Spleen (tissue), 11 donors: ENCODE data around the gene RPL38. TPM values are rescaled to one million over a fixed set of nuclear protein-coding genes. Genes with fewer than 3 reads are reported as not detected.

Experiments
- DNase-seq: peaks from one replicate; pipeline ENCODE4 v3.0.0-alpha.2; 2020
- H3K27ac ChIP-seq, 8 donors: fragments of 200-600 bp; sonication (generic) in 7 of 8; 1 replicate in 4 of 8; 2 replicates in 4 of 8; pipeline versions ENCODE4 v1.5.0 to v1.8.0; 2016 to 2021; ENCODE audit warnings: inconsistent platforms in 4 of 8, mild to moderate bottlenecking in 4 of 8, moderate library complexity in 1 of 8
- H3K27me3 ChIP-seq, 7 donors: fragments of 200-600 bp; sonication (generic) in 6 of 7; replicated peaks in 1 of 7; 1 replicate in 4 of 7; 2 replicates in 3 of 7; pipeline versions ENCODE4 v1.5.0 to v1.8.0; 2016 to 2021; ENCODE audit warnings: inconsistent platforms in 3 of 7, mild to moderate bottlenecking in 1 of 7
- H3K36me3 ChIP-seq, 6 donors: fragments of 200-600 bp; sonication (generic) in 5 of 6; 1 replicate in 4 of 6; 2 replicates in 2 of 6; pipeline versions ENCODE4 v1.5.0 to v1.8.0; 2016 to 2021; ENCODE audit warnings: inconsistent platforms in 2 of 6
- H3K4me1 ChIP-seq, 6 donors: fragments of 200-600 bp; sonication (generic) in 5 of 6; 1 replicate in 3 of 6; 2 replicates in 3 of 6; pipeline versions ENCODE4 v1.5.0 to v1.8.0; 2016 to 2021; ENCODE audit warnings: inconsistent platforms in 3 of 6
- H3K4me3 ChIP-seq, 8 donors: fragments of 200-600 bp; sonication (generic) in 7 of 8; 1 replicate in 4 of 8; 2 replicates in 4 of 8; pipeline versions ENCODE4 v1.5.0 to v1.8.0; 2016 to 2021; ENCODE audit warnings: inconsistent platforms in 4 of 8, mild to moderate bottlenecking in 4 of 8, moderate library complexity in 2 of 8
- H3K9me3 ChIP-seq, 8 donors: fragments of 200-600 bp; sonication (generic) in 7 of 8; 1 replicate in 4 of 8; 2 replicates in 4 of 8; pipeline versions ENCODE4 v1.5.0 to v1.8.0; 2016 to 2021; ENCODE audit warnings: inconsistent platforms in 4 of 8
- POLR2A ChIP-seq, 3 donors: fragments of 450-650 bp; IDR thresholded peaks; one replicate each; pipeline ENCODE4 v1.5.1; 2017; ENCODE audit warnings: antibody characterized with exemption in 3 of 3, mild to moderate bottlenecking in 1 of 3
- POLR2AphosphoS5 ChIP-seq, 3 donors: sonication (generic); formaldehyde crosslinking; IDR thresholded peaks; one replicate each; pipeline ENCODE4 v1.5.1; 2017; ENCODE audit warnings: antibody characterized with exemption in 3 of 3
- WGBS, 5 donors: extraction: QIAGEN DNeasy Blood & Tissue Kit in 3 of 5; methylation state at CpG; one replicate each; pipeline versions ENCODE4 v1.1.5 to v1.1.7; 2013 to 2018; 5-methylcytosine and 5-hydroxymethylcytosine counted together
- intact Hi-C: fragments of 100-400 bp; cut with DNase I; formaldehyde crosslinking; loops from one replicate; pipeline ENCODE4 v1.15.0; 2023; ENCODE audit warnings: low total_unique reads
- polyA plus RNA-seq, 3 donors: library from polyadenylated mRNA; stranded (reverse); fragments of 200-250 nt; gene quantifications; one replicate each; pipeline ENCODE4 v1.2.1, GENCODE V29; 2013
- total RNA-seq, 7 donors: library from RNA; depleted of rRNA in 3 of 7; stranded (reverse); fragments of >200 nt in 3 of 7; fragmentation: NEBNext Ultra II Directional in 4 of 7; extraction: Animal tissue kit (Norgen Biotek cat#: 25700) in 4 of 7; gene quantifications; one replicate each; pipeline versions ENCODE4 v1.1.0 to v1.2.1, GENCODE V29; 2016 to 2021
- TF ChIP-seq, protein P1 (sequence below), 11 experiments: fragments of 200-600 bp in 7 of 11; fragments of 450-650 bp in 4 of 11; sonication (generic) in 4 of 11; IDR thresholded peaks in 8 of 11; conservative IDR thresholded peaks in 3 of 11; 1 replicate in 7 of 11; 2 replicates in 4 of 11; pipeline versions ENCODE4 v1.4.0 to v1.8.0; 2016 to 2021; ENCODE audit warnings: antibody characterized with exemption in 11 of 11, inconsistent platforms in 4 of 11, mild to moderate bottlenecking in 1 of 11
- donor health status: healthy with polysubstance abuse.
- donor health status: DM: no; HTN: no; CAD: no; lungs with moderate emphysema.
- donor health status: DM: no; HTN: no; CAD: no.
- donor health status: Bipolar disorder and iron deficiency.
- donor health status: healthy.
- donor health status: DM: no; HTN: no; CAD: no.
- donor health status: DM: yes; HTN: yes; CAD: no.

RPL38 gene
- total and polyA plus RNA-seq, 10 donors = 311 to 3,463 (median 896) TPM

DNA sequence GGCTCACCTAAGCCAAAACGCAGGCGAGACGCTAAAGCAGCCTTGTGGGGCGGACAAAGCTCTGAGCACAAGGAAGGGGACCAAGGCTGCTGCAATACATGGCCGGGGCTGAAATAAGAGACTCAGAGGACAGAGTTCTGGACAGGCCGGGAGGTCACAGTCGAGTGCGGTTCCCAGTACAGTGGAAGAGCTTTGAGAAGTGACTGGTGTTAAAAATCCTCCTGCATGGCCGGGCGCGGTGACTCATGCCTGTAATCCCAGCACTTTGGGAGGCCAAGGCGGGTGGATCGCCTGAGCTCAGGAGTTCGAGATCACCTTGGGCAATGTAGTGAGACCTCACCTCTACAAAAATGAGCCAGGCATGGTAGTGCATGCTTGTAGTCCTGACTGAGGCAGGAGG is 20.4 kb downstream of the RPL38 start:
- intact Hi-C loops = no loop called here
- peaks cover 0 to 15% (median 8%) of the 10 kb centered on the region in 6 donors for H3K4me1 ChIP-seq
- DNase-seq = no peak
- H3K36me3 ChIP-seq = peaks cover 0 to 31% (median 0%) of the 10 kb centered on the region in 6 donors
- H3K4me3 ChIP-seq = no peak overlapping the region
- WGBS, 5 donors = 95 to 98% (median 97%) methylated on average over 14 of the region's 14 CpGs
- TF ChIP-seq, protein P1, sequence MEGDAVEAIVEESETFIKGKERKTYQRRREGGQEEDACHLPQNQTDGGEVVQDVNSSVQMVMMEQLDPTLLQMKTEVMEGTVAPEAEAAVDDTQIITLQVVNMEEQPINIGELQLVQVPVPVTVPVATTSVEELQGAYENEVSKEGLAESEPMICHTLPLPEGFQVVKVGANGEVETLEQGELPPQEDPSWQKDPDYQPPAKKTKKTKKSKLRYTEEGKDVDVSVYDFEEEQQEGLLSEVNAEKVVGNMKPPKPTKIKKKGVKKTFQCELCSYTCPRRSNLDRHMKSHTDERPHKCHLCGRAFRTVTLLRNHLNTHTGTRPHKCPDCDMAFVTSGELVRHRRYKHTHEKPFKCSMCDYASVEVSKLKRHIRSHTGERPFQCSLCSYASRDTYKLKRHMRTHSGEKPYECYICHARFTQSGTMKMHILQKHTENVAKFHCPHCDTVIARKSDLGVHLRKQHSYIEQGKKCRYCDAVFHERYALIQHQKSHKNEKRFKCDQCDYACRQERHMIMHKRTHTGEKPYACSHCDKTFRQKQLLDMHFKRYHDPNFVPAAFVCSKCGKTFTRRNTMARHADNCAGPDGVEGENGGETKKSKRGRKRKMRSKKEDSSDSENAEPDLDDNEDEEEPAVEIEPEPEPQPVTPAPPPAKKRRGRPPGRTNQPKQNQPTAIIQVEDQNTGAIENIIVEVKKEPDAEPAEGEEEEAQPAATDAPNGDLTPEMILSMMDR (IDR thresholded peaks at IDR 0.05 in 8 of 11, conservative IDR thresholded peaks at IDR 0.05 in 3 of 11) = no peak
- TF ChIP-seq POLR2A (IDR thresholded peaks at IDR 0.05) (no peak), POLR2AphosphoS5 (IDR thresholded peaks at IDR 0.05) (no peak)
- no peak overlapping the region for H3K27ac ChIP-seq
- no peaks in the 10 kb centered on the region for H3K27me3 ChIP-seq
- no peaks in the 10 kb centered on the region for H3K9me3 ChIP-seq

DNA sequence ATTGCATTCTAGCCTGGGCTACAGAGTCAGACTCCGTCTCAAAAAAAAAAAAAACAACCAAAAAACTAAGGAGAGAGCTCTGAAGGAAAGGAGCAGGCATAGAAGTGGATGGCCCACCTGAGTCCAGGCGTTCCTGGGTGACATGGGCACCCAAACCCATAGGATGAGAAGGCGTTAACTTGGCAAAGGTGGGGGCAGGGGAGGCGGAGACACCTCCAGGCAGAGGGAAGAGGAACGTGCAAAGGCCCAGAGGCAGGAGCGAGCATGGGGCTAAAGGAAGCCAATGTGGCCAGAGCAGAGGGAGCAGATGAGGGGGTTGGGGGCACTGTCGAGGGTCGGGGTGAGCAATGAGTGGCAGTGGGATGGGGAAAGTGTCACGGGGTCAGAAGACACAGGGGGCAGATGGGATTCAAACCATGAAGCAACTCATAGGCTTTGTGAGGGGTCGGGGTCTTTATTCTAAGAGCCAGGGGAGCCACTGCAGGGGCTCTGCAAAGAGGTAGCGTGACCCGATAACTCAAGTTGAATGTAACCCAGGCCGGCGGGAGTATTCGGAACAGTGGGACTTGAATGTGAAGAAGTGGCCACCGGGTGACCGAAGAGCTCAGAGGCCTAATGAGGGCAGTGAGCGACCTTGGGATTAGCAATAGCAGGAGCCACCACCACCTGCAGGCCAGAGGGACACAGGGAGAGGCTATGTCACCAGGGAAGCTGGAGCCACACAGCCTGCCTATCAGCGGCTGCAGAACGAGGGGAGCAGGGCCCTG is 21.7 kb downstream of the RPL38 start:
- no peak for DNase-seq
- Histone ChIP-seq H3K27ac (no peak overlapping the region), H3K4me1 (peaks cover 0 to 15% (median 8%) of the 10 kb centered on the region in 6 donors), H3K27me3 (no peaks in the 10 kb centered on the region), H3K36me3 (peaks cover 0 to 31% (median 0%) of the 10 kb centered on the region in 6 donors), H3K9me3 (no peaks in the 10 kb centered on the region), H3K4me3 (no peak overlapping the region)
- TF ChIP-seq, protein P1 (IDR thresholded peaks at IDR 0.05 in 8 of 11, conservative IDR thresholded peaks at IDR 0.05 in 3 of 11) = no peak
- TF ChIP-seq POLR2A (IDR thresholded peaks at IDR 0.05) (no peak), POLR2AphosphoS5 (IDR thresholded peaks at IDR 0.05) (no peak)
- intact Hi-C loops = no loop called here
- WGBS, 5 donors = 89 to 97% (median 93%) methylated on average over 20 of the region's 20 CpGs

DNA sequence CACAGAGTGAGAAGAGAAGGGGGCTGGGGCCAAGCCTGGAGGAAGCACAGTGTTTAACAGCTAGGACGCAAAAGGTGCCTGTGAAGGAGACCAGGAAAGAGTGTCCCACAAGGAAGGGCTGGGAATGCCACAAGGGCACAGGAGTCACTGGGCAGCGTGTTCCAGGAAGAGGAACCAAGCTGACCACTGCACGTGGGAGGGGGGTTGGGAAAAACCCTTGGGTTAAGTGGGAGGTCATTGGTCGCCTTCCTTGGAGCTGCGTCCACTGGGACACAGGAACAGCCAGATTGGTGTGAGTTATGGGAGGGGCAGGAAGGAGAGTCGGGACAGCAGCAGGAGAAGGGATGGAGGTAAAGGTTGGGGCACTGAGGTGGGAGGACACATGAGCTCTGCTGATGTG is 22.8 kb downstream of the RPL38 start:
- no peaks in the 10 kb centered on the region for H3K9me3 ChIP-seq
- no peak overlapping the region for H3K27ac ChIP-seq
- TF ChIP-seq POLR2A (IDR thresholded peaks at IDR 0.05) (no peak), POLR2AphosphoS5 (IDR thresholded peaks at IDR 0.05) (no peak)
- TF ChIP-seq, protein P1 (IDR thresholded peaks at IDR 0.05 in 8 of 11, conservative IDR thresholded peaks at IDR 0.05 in 3 of 11) = no peak
- no peaks in the 10 kb centered on the region for H3K27me3 ChIP-seq
- WGBS, 5 donors = 54 to 64% (median 60%) methylated on average over 6 of the region's 6 CpGs
- H3K4me1 ChIP-seq = peaks cover 0 to 15% (median 8%) of the 10 kb centered on the region in 6 donors
- intact Hi-C loops = no loop called here
- H3K36me3 ChIP-seq = peaks cover 0 to 42% (median 0%) of the 10 kb centered on the region in 6 donors
- no peak for DNase-seq
- H3K4me3 ChIP-seq = no peak overlapping the region

DNA sequence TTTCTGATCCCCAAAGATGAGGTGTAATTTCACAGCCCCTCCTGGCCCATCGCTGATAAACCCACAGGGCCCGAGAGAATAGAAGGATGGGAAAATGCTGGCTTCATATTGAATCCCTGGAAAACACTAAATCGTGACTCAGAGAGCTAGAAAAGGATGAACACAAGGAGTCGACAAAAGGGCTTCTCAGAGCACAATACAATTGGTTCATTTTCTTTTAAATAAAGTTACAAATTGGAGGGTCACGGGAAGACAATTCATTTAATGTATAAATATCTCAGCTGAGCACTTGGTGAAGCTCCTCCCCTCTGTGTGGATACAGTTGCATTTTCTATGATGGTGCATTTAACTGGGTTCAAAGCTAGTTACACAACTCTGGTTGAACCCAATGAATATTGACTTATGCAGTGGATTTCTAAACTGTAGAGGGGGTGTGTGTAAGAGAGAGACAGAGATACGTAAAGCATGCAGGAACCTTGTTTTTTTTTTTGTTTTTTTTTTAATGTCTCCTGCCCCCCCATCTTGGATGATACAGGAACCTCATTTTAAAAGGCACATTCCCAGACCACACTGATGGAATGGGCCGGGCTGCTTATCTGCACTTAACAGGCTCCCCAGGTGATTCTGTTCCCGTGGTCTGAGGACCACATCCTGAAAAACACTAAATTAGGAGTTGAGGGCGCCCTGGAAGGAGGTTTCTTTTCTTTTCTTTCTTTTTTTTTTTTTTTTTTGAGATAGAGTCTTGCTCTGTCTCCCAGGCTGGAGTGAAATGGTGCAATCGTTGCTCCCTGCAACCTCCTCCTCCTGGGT is 24.0 kb downstream of the RPL38 start:
- Histone ChIP-seq H3K36me3 (peaks cover 0 to 46% (median 0%) of the 10 kb centered on the region in 6 donors), H3K27me3 (no peaks in the 10 kb centered on the region), H3K27ac (no peak overlapping the region), H3K9me3 (no peaks in the 10 kb centered on the region), H3K4me3 (no peak overlapping the region), H3K4me1 (peaks cover 3 to 28% (median 15%) of the 10 kb centered on the region in 6 donors)
- WGBS, 5 donors = 77 to 85% (median 82%) methylated on average over 10 of the region's 10 CpGs
- intact Hi-C loops = no loop called here
- TF ChIP-seq POLR2AphosphoS5 (IDR thresholded peaks at IDR 0.05) = no peak
- DNase-seq = no peak
